Heart left ventricle (tissue), 16 donors: ENCODE results near the gene TAP2. TPM values are rescaled to one million over a fixed set of nuclear protein-coding genes. Genes with fewer than 3 reads are reported as not detected.
"Not testable (repeated sequence)": the region's sequence is repeated elsewhere in the genome, so short reads cannot be mapped to it uniquely, and the experiment has no call there.

Experiments used
- ATAC-seq, 4 donors: fragments of 200-7000 bp; cut with Tn5 transposase; one replicate each; pipeline ENCODE4 v1.9.1; 2020 to 2022; ENCODE audit warnings: moderate library complexity in 4 of 4, mild to moderate bottlenecking in 3 of 4, moderate number of reproducible peaks in 1 of 4
- DNase-seq, 5 donors: peaks; one replicate each; pipeline ENCODE4 v3.0.0-alpha.2; 2020
- H3K27ac ChIP-seq, 12 donors: fragments of 200-600 bp; sonication (generic) in 4 of 12; one replicate each; pipeline versions ENCODE4 v1.5.0 to v1.8.0; 2016 to 2022; ENCODE audit warnings: mild to moderate bottlenecking in 2 of 12
- H3K27me3 ChIP-seq, 9 donors: fragments of 200-600 bp; sonication (generic) in 2 of 9; one replicate each; pipeline versions ENCODE4 v1.5.1 to v1.8.0; 2016 to 2022; ENCODE audit warnings: mild to moderate bottlenecking in 3 of 9
- H3K36me3 ChIP-seq, 9 donors: fragments of 200-600 bp; sonication (generic) in 2 of 9; one replicate each; pipeline versions ENCODE4 v1.5.0 to v1.8.0; 2018 to 2022; ENCODE audit warnings: mild to moderate bottlenecking in 2 of 9
- H3K4me1 ChIP-seq, 12 donors: fragments of 200-600 bp; sonication (generic) in 4 of 12; one replicate each; pipeline versions ENCODE4 v1.5.0 to v1.8.0; 2016 to 2022; ENCODE audit warnings: mild to moderate bottlenecking in 3 of 12
- H3K4me3 ChIP-seq, 12 donors: fragments of 200-600 bp; sonication (generic) in 4 of 12; one replicate each; pipeline versions ENCODE4 v1.5.0 to v1.8.0; 2017 to 2022; ENCODE audit warnings: mild to moderate bottlenecking in 9 of 12, moderate library complexity in 4 of 12
- H3K9me3 ChIP-seq, 12 donors: fragments of 200-600 bp; sonication (generic) in 4 of 12; one replicate each; pipeline versions ENCODE4 v1.5.0 to v1.8.0; 2016 to 2022; ENCODE audit warnings: mild to moderate bottlenecking in 1 of 12
- POLR2A ChIP-seq, 2 donors: fragments of 450-650 bp; IDR thresholded peaks; one replicate each; pipeline ENCODE4 v1.6.1; 2017; ENCODE audit warnings: antibody characterized with exemption in 2 of 2, mild to moderate bottlenecking in 2 of 2, moderate library complexity in 2 of 2
- WGBS, 4 donors: extraction: QIAGEN DNeasy Blood & Tissue Kit in 2 of 4; methylation state at CpG; one replicate each; pipeline versions ENCODE4 v1.1.5 to v1.1.7; 2013 to 2018; 5-methylcytosine and 5-hydroxymethylcytosine counted together
- intact Hi-C, 10 donors: fragments of 100-400 bp; cut with DNase I; formaldehyde crosslinking; loops; one replicate each; pipeline versions ENCODE4 v1.11.1 to v1.14.2; 2022
- polyA plus RNA-seq, 2 donors: library from polyadenylated mRNA; stranded (reverse); fragments of 200-250 nt; gene quantifications; one replicate each; pipeline ENCODE4 v1.2.3, GENCODE V29; 2013
- total RNA-seq, 9 donors: library from RNA; depleted of rRNA in 2 of 9; stranded (reverse); fragments of >200 nt in 2 of 9; fragmentation: NEBNext Ultra II Directional in 3 of 9; extraction: Animal tissue kit (Norgen Biotek cat#: 25700) in 3 of 9; gene quantifications; one replicate each; pipeline versions ENCODE4 v1.1.0 to v1.2.4, GENCODE V29; 2016 to 2023
- TF ChIP-seq, protein P1 (sequence below), 12 donors: fragments of 200-600 bp; sonication (generic) in 4 of 12; IDR thresholded peaks; one replicate each; pipeline versions ENCODE4 v1.5.0 to v1.8.0; 2018 to 2022; ENCODE audit warnings: antibody characterized with exemption in 12 of 12, mild to moderate bottlenecking in 5 of 12
- donor health status: ischemic (EF 13 %, LVEDD 7.1; RV severe dilation, severe dysfunction).
- donor health status: healthy with polysubstance abuse.
- donor health status: DM: no; HTN: yes; CAD: no.
- donor health status: DM: no; HTN: no; CAD: no.
- donor health status: ischemic (EF 25% LVEDD 6.9; RV normal size, moderate dysfunction).
- donor health status: ischemic (EF 25% LVEDD 5.7; RV mildly dilated, moderate dysfunction).
- donor health status: healthy.
- donor health status: DM: yes; HTN: yes; CAD: no.
- donor health status: ischemic (EF 35%, LVEDD 5.7; RV mildly dilated, moderate dysfunction).
- donor health status: nonischemic (EF 11% LVEDD 7.7; RV severe dilation, severe dysfunction).
- donor health status: DM: yes; HTN: yes; CAD: no.
- donor health status: PGD.
- donor health status: ischemic (EF 29% LVEDD 5.4; RV normal size, mild dysfunction).
- donor health status: nonischemic (EF 23%, LVEDD 6.1; RV moderate dilation, normal function).

TAP2 gene
- total and polyA plus RNA-seq, 11 donors = 5.4 to 107 (median 12.6) TPM

DNA sequence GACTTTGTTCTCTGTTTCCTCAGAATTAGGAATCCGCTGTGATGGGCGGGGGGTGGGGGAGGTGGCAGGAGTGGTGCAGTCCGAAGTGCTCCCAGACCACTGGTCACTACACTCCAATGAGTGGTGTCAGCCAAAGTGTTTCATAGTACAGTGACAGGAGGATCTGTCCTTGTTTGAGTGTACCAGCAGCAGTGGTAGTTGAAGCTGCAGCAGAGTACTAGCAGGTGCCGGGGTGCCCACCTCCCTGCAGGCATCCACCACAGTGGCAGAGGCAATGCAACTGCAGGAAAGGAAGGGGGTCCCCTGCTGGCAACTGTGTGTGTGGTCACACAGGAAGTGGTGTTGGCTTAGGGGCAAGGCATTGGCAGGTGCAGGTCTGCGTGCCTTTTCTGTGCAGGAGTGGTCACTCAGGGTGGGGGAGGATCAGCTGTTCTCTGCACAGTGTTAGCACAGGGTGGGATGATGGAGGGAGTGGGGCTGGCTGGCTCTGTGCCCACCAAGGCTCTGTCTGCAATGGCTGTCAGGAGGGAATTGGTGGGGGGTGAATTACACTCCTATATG lies 31.4 kb downstream of the TAP2 start:
- no peaks in the 10 kb centered on the region for H3K4me1 ChIP-seq
- WGBS, 4 donors = 60 to 74% (median 71%) methylated on average over 5 of the region's 5 CpGs
- no peak for TF ChIP-seq POLR2A (IDR thresholded peaks at IDR 0.05)
- TF ChIP-seq, protein P1, sequence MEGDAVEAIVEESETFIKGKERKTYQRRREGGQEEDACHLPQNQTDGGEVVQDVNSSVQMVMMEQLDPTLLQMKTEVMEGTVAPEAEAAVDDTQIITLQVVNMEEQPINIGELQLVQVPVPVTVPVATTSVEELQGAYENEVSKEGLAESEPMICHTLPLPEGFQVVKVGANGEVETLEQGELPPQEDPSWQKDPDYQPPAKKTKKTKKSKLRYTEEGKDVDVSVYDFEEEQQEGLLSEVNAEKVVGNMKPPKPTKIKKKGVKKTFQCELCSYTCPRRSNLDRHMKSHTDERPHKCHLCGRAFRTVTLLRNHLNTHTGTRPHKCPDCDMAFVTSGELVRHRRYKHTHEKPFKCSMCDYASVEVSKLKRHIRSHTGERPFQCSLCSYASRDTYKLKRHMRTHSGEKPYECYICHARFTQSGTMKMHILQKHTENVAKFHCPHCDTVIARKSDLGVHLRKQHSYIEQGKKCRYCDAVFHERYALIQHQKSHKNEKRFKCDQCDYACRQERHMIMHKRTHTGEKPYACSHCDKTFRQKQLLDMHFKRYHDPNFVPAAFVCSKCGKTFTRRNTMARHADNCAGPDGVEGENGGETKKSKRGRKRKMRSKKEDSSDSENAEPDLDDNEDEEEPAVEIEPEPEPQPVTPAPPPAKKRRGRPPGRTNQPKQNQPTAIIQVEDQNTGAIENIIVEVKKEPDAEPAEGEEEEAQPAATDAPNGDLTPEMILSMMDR (IDR thresholded peaks at IDR 0.05) = no peak
- H3K27me3 ChIP-seq = peaks cover 0 to 24% (median 0%) of the 10 kb centered on the region in 9 donors
- H3K36me3 ChIP-seq = no peaks in the 10 kb centered on the region
- no peak for ATAC-seq
- H3K27ac ChIP-seq = no peak overlapping the region
- H3K9me3 ChIP-seq = no peaks in the 10 kb centered on the region
- H3K4me3 ChIP-seq = no peak overlapping the region
- intact Hi-C loops = no loop called here
- DNase-seq = no peak

DNA sequence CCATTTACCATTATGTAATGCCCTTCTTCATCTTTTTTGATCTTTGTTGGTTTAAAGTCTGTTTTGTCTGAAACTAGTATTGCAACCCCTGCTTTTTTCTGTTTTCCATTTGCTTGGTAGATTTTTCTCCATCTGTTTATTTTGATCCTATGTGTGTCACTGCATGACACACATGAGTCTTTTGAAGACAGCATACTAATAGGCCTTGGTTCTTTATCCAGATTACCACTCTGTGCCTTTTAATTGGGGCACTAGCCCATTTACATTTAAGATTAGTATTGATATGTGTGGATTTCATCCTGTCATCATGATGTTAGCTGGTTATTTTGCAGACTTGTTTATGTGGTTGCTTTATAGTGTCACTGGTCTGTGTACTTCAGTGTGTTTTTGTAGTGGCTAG lies 33.1 kb downstream of the TAP2 start:
- ATAC-seq, intact Hi-C loops, H3K27ac ChIP-seq, DNase-seq, H3K36me3 ChIP-seq, H3K4me3 ChIP-seq, H3K4me1 ChIP-seq, H3K9me3 ChIP-seq: not testable (repeated sequence)
- H3K27me3 ChIP-seq = peaks cover 0 to 40% (median 6%) of the 10 kb centered on the region in 9 donors

DNA sequence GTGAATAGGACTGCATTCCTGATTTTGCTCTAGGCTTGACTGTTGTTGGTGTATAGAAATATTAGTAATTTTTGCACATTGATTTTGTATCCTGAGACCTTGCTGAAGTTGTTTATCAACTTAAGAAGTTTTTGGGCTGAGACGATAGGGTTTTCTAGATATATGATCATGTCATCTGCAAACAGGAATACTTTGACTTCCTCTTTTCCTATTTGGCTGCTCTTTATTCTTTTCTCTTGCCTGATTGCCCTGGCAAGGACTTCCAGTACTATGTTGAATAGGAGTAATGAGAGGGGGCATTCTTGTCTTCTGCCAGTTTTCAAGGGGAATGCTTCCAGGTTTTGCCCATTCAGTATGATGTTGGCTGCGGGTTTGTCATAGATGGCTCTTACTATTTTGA lies 35.1 kb downstream of the TAP2 start:
- Histone ChIP-seq H3K4me3 (no peak overlapping the region), H3K4me1 (no peaks in the 10 kb centered on the region), H3K27me3 (peaks cover 0 to 57% (median 6%) of the 10 kb centered on the region in 9 donors), H3K36me3 (no peaks in the 10 kb centered on the region), H3K9me3 (peaks cover 0 to 11% (median 0%) of the 10 kb centered on the region in 12 donors), H3K27ac (no peak overlapping the region)
- ATAC-seq (no peak), DNase-seq (no peak)
- 61 to 73% (median 68%) methylated on average over 2 of the region's 2 CpGs for WGBS, 4 donors
- intact Hi-C loops = no loop called here
- TF ChIP-seq, protein P1 (IDR thresholded peaks at IDR 0.05) = no peak
- no peak for TF ChIP-seq POLR2A (IDR thresholded peaks at IDR 0.05)

DNA sequence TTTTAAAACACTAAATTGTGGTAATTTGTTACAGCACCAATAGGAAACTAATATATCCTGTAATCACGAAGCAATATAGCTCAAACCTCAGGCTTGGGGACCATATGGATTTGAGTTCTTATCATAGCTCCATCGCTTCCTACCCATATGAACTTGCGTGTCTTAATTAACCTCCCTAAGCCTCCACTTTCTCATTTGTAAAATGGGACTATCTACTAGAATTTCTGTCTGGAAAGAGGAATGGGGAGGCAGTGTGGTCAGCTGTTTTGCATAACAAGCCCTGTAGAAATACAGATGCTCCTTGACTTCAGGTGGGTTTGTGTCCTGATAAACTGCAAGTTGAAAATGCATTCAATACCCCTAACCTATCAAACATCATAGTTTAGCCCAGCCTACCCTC lies 38.8 kb downstream of the TAP2 start:
- no peak for TF ChIP-seq POLR2A (IDR thresholded peaks at IDR 0.05)
- TF ChIP-seq, protein P1 (IDR thresholded peaks at IDR 0.05) = no peak
- DNase-seq (no peak), ATAC-seq (no peak)
- H3K27ac ChIP-seq = no peak overlapping the region
- peaks cover 0 to 11% (median 0%) of the 10 kb centered on the region in 12 donors for H3K9me3 ChIP-seq
- H3K27me3 ChIP-seq = peaks cover 0 to 66% (median 19%) of the 10 kb centered on the region in 9 donors
- 75 to 92% (median 79%) methylated on average over 3 of the region's 3 CpGs for WGBS, 4 donors
- H3K36me3 ChIP-seq = no peaks in the 10 kb centered on the region
- H3K4me1 ChIP-seq = peaks cover 0 to 30% (median 2%) of the 10 kb centered on the region in 12 donors
- intact Hi-C loops = loop anchor here in 9 of 10 donors (5.0 to 10.0 kb wide), 8 partner anchors 95 to 557 kb away; no protein-coding TSS in a partner anchor
- H3K4me3 ChIP-seq = no peak overlapping the region

DNA sequence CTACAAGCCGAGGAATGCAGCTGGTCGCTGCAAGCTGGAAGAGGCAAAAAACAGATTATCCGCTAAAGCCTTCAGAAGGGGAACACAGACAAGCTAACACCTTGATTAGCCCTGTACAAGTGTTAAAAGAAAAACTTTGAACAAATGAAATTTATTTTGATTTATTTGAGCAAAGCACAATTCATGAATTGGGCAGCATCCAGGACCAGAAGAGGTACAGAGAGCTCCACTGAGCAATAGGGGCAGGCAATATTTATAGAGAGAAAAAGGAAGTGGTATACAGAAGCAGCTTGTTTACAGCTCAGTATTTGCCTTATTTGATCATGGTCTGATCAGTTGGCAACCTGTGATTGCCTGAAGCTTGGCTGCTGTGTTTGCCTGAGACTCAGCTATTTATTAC lies 39.4 kb downstream of the TAP2 start:
- intact Hi-C loops = loop anchor here in 9 of 10 donors (5.0 to 10.0 kb wide), 8 partner anchors 94 to 557 kb away; no protein-coding TSS in a partner anchor
- Histone ChIP-seq H3K4me3 (no peak overlapping the region), H3K4me1 (peaks cover 0 to 33% (median 2%) of the 10 kb centered on the region in 12 donors), H3K27ac (no peak overlapping the region), H3K27me3 (peaks cover 0 to 66% (median 19%) of the 10 kb centered on the region in 9 donors), H3K9me3 (peaks cover 0 to 11% (median 0%) of the 10 kb centered on the region in 12 donors), H3K36me3 (no peaks in the 10 kb centered on the region)
- TF ChIP-seq, protein P1 (IDR thresholded peaks at IDR 0.05) = no peak
- WGBS, 4 donors = 90 to 96% (median 93%) methylated on average over 3 of the region's 3 CpGs
- DNase-seq (no peak), ATAC-seq (no peak)
